ENCODE results near the gene PIK3C2G. TPM values are rescaled to one million over a fixed set of nuclear protein-coding genes. Genes with fewer than 3 reads are reported as not detected.
"Not testable (repeated sequence)": the region's sequence is repeated elsewhere in the genome, so short reads cannot be mapped to it uniquely, and the experiment has no call there.

The PIK3C2G gene
- total and polyA plus RNA-seq, 2 experiments from 2014 or later, result not detected

GRCh38 chr12:18522806-18523205, 261.5 kb downstream of the PIK3C2G start:
- no peak overlapping the region for H2AFZ ChIP-seq
- no peaks in the 10 kb centered on the region for H3F3A ChIP-seq (ENCODE audit: insufficient read depth)
- no peaks in the 10 kb centered on the region for H3K9me3 ChIP-seq (ENCODE audit: low read depth)
- no peaks in the 10 kb centered on the region for H3K27me3 ChIP-seq (replicated peaks; ENCODE audit: insufficient read depth)
- TF ChIP-seq EZH2phosphoT487 (IDR thresholded peaks at IDR 0.05; ENCODE audit: insufficient read depth, low read depth) (no peak), EZH2 (IDR thresholded peaks at IDR 0.05; ENCODE audit: insufficient read depth, poor library complexity, severe bottlenecking) (no peak)
- H3K4me2 ChIP-seq (ENCODE audit: unreplicated experiment), result no peak overlapping the region
- WGBS, 2 experiments (ENCODE audit: low coverage in 1 of 2, low lambda C conversion rate in 2 of 2, missing lambda C conversion rate in 2 of 2), result 60 to 64% methylated on average over 1 of the region's 1 CpG
- no peaks in the 10 kb centered on the region for H4K20me1 ChIP-seq (ENCODE audit: insufficient read depth)
- no peaks in the 10 kb centered on the region for H3K36me3 ChIP-seq (ENCODE audit: low read depth)
- peak; percentile 2 for DNase-seq
- H3K9me2 ChIP-seq (ENCODE audit: insufficient read depth), result no peaks in the 10 kb centered on the region
- no peak overlapping the region for H3K9ac ChIP-seq
- no peak overlapping the region for H3K27ac ChIP-seq
- H3K4me1 ChIP-seq (ENCODE audit: insufficient read depth), result no peaks in the 10 kb centered on the region
- H3K4me3 ChIP-seq, result no peak overlapping the region
- no peaks in the 10 kb centered on the region for H3K79me2 ChIP-seq (ENCODE audit: insufficient read depth)
- in situ Hi-C loops (cut with MboI), result no loop called here

GRCh38 chr12:18542497-18542896, 281.2 kb downstream of the PIK3C2G start:
- H3K9ac ChIP-seq; in situ Hi-C loops (cut with MboI); DNase-seq; H4K20me1 ChIP-seq (ENCODE audit: insufficient read depth); H3K4me1 ChIP-seq (ENCODE audit: insufficient read depth); H3K9me2 ChIP-seq (ENCODE audit: insufficient read depth); H3K4me2 ChIP-seq (ENCODE audit: unreplicated experiment); H3K27me3 ChIP-seq (replicated peaks; ENCODE audit: insufficient read depth); H3K36me3 ChIP-seq (ENCODE audit: low read depth); H3K9me3 ChIP-seq (ENCODE audit: low read depth); H3K27ac ChIP-seq; H3K79me2 ChIP-seq (ENCODE audit: insufficient read depth); H3F3A ChIP-seq (ENCODE audit: insufficient read depth); H2AFZ ChIP-seq; H3K4me3 ChIP-seq: not testable (repeated sequence)
- WGBS, 2 experiments (ENCODE audit: low coverage in 1 of 2, low lambda C conversion rate in 2 of 2, missing lambda C conversion rate in 2 of 2), result 86 to 91% methylated on average over 3 of the region's 3 CpGs

- Histone ChIP-seq H3K9ac (no peak overlapping the region), H3K79me2 (ENCODE audit: insufficient read depth) (no peaks in the 10 kb centered on the region), H3K4me1 (ENCODE audit: insufficient read depth) (peaks cover 5% of the 10 kb centered on the region; the same call in 1 of the 2 replicates), H3K27me3 (replicated peaks; ENCODE audit: insufficient read depth) (no peaks in the 10 kb centered on the region), H3K4me3 (no peak overlapping the region), H2AFZ (no peak overlapping the region), H3K36me3 (ENCODE audit: low read depth) (no peaks in the 10 kb centered on the region), H4K20me1 (ENCODE audit: insufficient read depth) (no peaks in the 10 kb centered on the region), H3K4me2 (ENCODE audit: unreplicated experiment) (no peak overlapping the region), H3K27ac (no peak overlapping the region), H3K9me2 (ENCODE audit: insufficient read depth) (no peaks in the 10 kb centered on the region), H3K9me3 (ENCODE audit: low read depth) (no peaks in the 10 kb centered on the region), H3F3A (ENCODE audit: insufficient read depth) (peaks cover 4% of the 10 kb centered on the region)
- no peak for TF ChIP-seq EZH2phosphoT487 (IDR thresholded peaks at IDR 0.05; ENCODE audit: insufficient read depth, low read depth)
- no peak for TF ChIP-seq EZH2 (IDR thresholded peaks at IDR 0.05; ENCODE audit: insufficient read depth, poor library complexity, severe bottlenecking)
- in situ Hi-C loops (cut with MboI), result no loop called here
- WGBS, 2 experiments (ENCODE audit: low coverage in 1 of 2, low lambda C conversion rate in 2 of 2, missing lambda C conversion rate in 2 of 2), result 95 to 100% methylated on average over 1 of the region's 1 CpG
- peak; percentile 66 for DNase-seq
Observed at GRCh38 chr12:18546399-18546798, 285.1 kb downstream of the PIK3C2G start.

GRCh38 chr12:18549598-18549997, 288.3 kb downstream of the PIK3C2G start:
- H2AFZ ChIP-seq, result no peak overlapping the region
- H3K27me3 ChIP-seq (replicated peaks; ENCODE audit: insufficient read depth), result no peaks in the 10 kb centered on the region
- H3K79me2 ChIP-seq (ENCODE audit: insufficient read depth), result no peaks in the 10 kb centered on the region
- H4K20me1 ChIP-seq (ENCODE audit: insufficient read depth), result no peaks in the 10 kb centered on the region
- H3F3A ChIP-seq (ENCODE audit: insufficient read depth), result peaks cover 4% of the 10 kb centered on the region
- in situ Hi-C loops (cut with MboI), result no loop called here
- WGBS, 2 experiments (ENCODE audit: low coverage in 1 of 2, low lambda C conversion rate in 2 of 2, missing lambda C conversion rate in 2 of 2), result 65 to 81% methylated on average over 2 of the region's 2 CpGs
- H3K36me3 ChIP-seq (ENCODE audit: low read depth), result no peaks in the 10 kb centered on the region
- no peak for TF ChIP-seq EZH2phosphoT487 (IDR thresholded peaks at IDR 0.05; ENCODE audit: insufficient read depth, low read depth)
- TF ChIP-seq EZH2 (IDR thresholded peaks at IDR 0.05; ENCODE audit: insufficient read depth, poor library complexity, severe bottlenecking), result no peak
- no peaks in the 10 kb centered on the region for H3K9me2 ChIP-seq (ENCODE audit: insufficient read depth)
- DNase-seq, result no peak
- H3K4me3 ChIP-seq, result no peak overlapping the region
- H3K4me1 ChIP-seq (ENCODE audit: insufficient read depth), result peaks cover 5% of the 10 kb centered on the region; the same call in 1 of the 2 replicates
- H3K27ac ChIP-seq, result no peak overlapping the region
- H3K9ac ChIP-seq, result no peak overlapping the region
- H3K4me2 ChIP-seq (ENCODE audit: unreplicated experiment), result no peak overlapping the region
- no peaks in the 10 kb centered on the region for H3K9me3 ChIP-seq (ENCODE audit: low read depth)

GRCh38 chr12:18551106-18551505, 289.8 kb downstream of the PIK3C2G start:
- DNase-seq, result no peak
- H3F3A ChIP-seq (ENCODE audit: insufficient read depth), result peaks cover 2% of the 10 kb centered on the region
- no peak overlapping the region for H3K4me3 ChIP-seq
- H3K9me3 ChIP-seq (ENCODE audit: low read depth), result no peaks in the 10 kb centered on the region
- no peaks in the 10 kb centered on the region for H3K9me2 ChIP-seq (ENCODE audit: insufficient read depth)
- 71 to 82% methylated on average over 1 of the region's 1 CpG for WGBS, 2 experiments (ENCODE audit: low coverage in 1 of 2, low lambda C conversion rate in 2 of 2, missing lambda C conversion rate in 2 of 2)
- no peaks in the 10 kb centered on the region for H4K20me1 ChIP-seq (ENCODE audit: insufficient read depth)
- no peak overlapping the region for H3K4me2 ChIP-seq (ENCODE audit: unreplicated experiment)
- H3K27ac ChIP-seq, result no peak overlapping the region
- H3K9ac ChIP-seq, result no peak overlapping the region
- in situ Hi-C loops (cut with MboI), result no loop called here
- no peaks in the 10 kb centered on the region for H3K36me3 ChIP-seq (ENCODE audit: low read depth)
- no peaks in the 10 kb centered on the region for H3K79me2 ChIP-seq (ENCODE audit: insufficient read depth)
- no peak overlapping the region for H2AFZ ChIP-seq
- TF ChIP-seq EZH2phosphoT487 (IDR thresholded peaks at IDR 0.05; ENCODE audit: insufficient read depth, low read depth), result no peak
- no peaks in the 10 kb centered on the region for H3K27me3 ChIP-seq (replicated peaks; ENCODE audit: insufficient read depth)
- peaks cover 2% of the 10 kb centered on the region; the same call in 1 of the 2 replicates for H3K4me1 ChIP-seq (ENCODE audit: insufficient read depth)
